ENCODE results near the gene RHBDL2. TPM values are rescaled to one million over a fixed set of nuclear protein-coding genes. Genes with fewer than 3 reads are reported as not detected.
A peak's percentile ranks its signal among the peaks of the same experiment; 100 is the strongest.

The RHBDL2 gene
- total and polyA plus RNA-seq, 9 of the 15 experiments (the other 6 are each of a cell fraction or from before 2014, with no cell fraction given), result not detected

GRCh38 chr1:38873027-38873969 lies 68.3 kb downstream of the RHBDL2 start, which contains the start of gene MYCBP (continued):
- TF ChIP-seq, protein P1, sequence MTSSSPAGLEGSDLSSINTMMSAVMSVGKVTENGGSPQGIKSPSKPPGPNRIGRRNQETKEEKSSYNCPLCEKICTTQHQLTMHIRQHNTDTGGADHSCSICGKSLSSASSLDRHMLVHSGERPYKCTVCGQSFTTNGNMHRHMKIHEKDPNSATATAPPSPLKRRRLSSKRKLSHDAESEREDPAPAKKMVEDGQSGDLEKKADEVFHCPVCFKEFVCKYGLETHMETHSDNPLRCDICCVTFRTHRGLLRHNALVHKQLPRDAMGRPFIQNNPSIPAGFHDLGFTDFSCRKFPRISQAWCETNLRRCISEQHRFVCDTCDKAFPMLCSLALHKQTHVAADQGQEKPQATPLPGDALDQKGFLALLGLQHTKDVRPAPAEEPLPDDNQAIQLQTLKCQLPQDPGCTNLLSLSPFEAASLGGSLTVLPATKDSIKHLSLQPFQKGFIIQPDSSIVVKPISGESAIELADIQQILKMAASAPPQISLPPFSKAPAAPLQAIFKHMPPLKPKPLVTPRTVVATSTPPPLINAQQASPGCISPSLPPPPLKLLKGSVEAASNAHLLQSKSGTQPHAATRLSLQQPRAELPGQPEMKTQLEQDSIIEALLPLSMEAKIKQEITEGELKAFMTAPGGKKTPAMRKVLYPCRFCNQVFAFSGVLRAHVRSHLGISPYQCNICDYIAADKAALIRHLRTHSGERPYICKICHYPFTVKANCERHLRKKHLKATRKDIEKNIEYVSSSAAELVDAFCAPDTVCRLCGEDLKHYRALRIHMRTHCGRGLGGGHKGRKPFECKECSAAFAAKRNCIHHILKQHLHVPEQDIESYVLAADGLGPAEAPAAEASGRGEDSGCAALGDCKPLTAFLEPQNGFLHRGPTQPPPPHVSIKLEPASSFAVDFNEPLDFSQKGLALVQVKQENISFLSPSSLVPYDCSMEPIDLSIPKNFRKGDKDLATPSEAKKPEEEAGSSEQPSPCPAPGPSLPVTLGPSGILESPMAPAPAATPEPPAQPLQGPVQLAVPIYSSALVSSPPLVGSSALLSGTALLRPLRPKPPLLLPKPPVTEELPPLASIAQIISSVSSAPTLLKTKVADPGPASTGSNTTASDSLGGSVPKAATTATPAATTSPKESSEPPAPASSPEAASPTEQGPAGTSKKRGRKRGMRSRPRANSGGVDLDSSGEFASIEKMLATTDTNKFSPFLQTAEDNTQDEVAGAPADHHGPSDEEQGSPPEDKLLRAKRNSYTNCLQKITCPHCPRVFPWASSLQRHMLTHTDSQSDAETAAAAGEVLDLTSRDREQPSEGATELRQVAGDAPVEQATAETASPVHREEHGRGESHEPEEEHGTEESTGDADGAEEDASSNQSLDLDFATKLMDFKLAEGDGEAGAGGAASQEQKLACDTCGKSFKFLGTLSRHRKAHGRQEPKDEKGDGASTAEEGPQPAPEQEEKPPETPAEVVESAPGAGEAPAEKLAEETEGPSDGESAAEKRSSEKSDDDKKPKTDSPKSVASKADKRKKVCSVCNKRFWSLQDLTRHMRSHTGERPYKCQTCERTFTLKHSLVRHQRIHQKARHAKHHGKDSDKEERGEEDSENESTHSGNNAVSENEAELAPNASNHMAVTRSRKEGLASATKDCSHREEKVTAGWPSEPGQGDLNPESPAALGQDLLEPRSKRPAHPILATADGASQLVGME (CRISPR knock-in tag; IDR thresholded peaks at IDR 0.05), result 0 out of 2 replicates have a peak, but pooled peaks have one; percentile 22
- TF ChIP-seq, protein P2, sequence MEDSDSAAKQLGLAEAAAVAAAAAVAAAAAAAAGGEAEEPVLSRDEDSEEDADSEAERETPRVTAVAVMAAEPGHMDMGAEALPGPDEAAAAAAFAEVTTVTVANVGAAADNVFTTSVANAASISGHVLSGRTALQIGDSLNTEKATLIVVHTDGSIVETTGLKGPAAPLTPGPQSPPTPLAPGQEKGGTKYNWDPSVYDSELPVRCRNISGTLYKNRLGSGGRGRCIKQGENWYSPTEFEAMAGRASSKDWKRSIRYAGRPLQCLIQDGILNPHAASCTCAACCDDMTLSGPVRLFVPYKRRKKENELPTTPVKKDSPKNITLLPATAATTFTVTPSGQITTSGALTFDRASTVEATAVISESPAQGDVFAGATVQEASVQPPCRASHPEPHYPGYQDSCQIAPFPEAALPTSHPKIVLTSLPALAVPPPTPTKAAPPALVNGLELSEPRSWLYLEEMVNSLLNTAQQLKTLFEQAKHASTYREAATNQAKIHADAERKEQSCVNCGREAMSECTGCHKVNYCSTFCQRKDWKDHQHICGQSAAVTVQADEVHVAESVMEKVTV (CRISPR knock-in tag; IDR thresholded peaks at IDR 0.05), result no peak
- no peak for TF ChIP-seq EZH2 (IDR thresholded peaks at IDR 0.05; ENCODE audit: borderline replicate concordance, low read depth, low read length)
- TF ChIP-seq, protein P3, sequence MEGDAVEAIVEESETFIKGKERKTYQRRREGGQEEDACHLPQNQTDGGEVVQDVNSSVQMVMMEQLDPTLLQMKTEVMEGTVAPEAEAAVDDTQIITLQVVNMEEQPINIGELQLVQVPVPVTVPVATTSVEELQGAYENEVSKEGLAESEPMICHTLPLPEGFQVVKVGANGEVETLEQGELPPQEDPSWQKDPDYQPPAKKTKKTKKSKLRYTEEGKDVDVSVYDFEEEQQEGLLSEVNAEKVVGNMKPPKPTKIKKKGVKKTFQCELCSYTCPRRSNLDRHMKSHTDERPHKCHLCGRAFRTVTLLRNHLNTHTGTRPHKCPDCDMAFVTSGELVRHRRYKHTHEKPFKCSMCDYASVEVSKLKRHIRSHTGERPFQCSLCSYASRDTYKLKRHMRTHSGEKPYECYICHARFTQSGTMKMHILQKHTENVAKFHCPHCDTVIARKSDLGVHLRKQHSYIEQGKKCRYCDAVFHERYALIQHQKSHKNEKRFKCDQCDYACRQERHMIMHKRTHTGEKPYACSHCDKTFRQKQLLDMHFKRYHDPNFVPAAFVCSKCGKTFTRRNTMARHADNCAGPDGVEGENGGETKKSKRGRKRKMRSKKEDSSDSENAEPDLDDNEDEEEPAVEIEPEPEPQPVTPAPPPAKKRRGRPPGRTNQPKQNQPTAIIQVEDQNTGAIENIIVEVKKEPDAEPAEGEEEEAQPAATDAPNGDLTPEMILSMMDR (IDR thresholded peaks at IDR 0.05 in 2 of 3, conservative IDR thresholded peaks at IDR 0.05 in 1 of 3; ENCODE audit: insufficient read depth in 2 of 3, low read depth in 1 of 3, low read length in 3 of 3), result 0 out of 6 replicates have a peak, but pooled peaks of 1 of the 3 experiments have one; percentile 2
- TF ChIP-seq ZNF445 (CRISPR knock-in tag; IDR thresholded peaks at IDR 0.05; ENCODE audit: low read depth), result no peak
- no peak for TF ChIP-seq MTA2 (IDR thresholded peaks at IDR 0.05; ENCODE audit: low read depth)
- TF ChIP-seq ZNF395 (CRISPR knock-in tag; IDR thresholded peaks at IDR 0.05), result no peak
- TF ChIP-seq, protein P4, sequence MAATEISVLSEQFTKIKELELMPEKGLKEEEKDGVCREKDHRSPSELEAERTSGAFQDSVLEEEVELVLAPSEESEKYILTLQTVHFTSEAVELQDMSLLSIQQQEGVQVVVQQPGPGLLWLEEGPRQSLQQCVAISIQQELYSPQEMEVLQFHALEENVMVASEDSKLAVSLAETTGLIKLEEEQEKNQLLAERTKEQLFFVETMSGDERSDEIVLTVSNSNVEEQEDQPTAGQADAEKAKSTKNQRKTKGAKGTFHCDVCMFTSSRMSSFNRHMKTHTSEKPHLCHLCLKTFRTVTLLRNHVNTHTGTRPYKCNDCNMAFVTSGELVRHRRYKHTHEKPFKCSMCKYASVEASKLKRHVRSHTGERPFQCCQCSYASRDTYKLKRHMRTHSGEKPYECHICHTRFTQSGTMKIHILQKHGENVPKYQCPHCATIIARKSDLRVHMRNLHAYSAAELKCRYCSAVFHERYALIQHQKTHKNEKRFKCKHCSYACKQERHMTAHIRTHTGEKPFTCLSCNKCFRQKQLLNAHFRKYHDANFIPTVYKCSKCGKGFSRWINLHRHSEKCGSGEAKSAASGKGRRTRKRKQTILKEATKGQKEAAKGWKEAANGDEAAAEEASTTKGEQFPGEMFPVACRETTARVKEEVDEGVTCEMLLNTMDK (IDR thresholded peaks at IDR 0.05; ENCODE audit: borderline replicate concordance, insufficient read depth, low read depth, low read length, poor library complexity, severe bottlenecking), result no peak
- TF ChIP-seq RBM25 (IDR thresholded peaks at IDR 0.05; ENCODE audit: low read depth, low read length, severe bottlenecking), result no peak
- no peak for TF ChIP-seq COPS2 (conservative IDR thresholded peaks at IDR 0.05)
- peak; percentile 81 for TF ChIP-seq POLR2G (IDR thresholded peaks at IDR 0.05; ENCODE audit: low read depth, low read length)
- TF ChIP-seq POLR2A (conservative IDR thresholded peaks at IDR 0.05), result peak; percentile 76

All from K562 (cell line).